ENCODE data around the gene CCR6. TPM values are rescaled to one million over a fixed set of nuclear protein-coding genes. Genes with fewer than 3 reads are reported as not detected.

Gene CCR6
- total and polyA plus RNA-seq, 2 of the 13 experiments (the other 11 are each of a cell fraction or from before 2014, with no cell fraction given): 4.5 to 8.7 TPM

- no peak for TF ChIP-seq PCBP1 (IDR thresholded peaks at IDR 0.05; ENCODE audit: borderline replicate concordance, low read depth, low read length)
- 0 out of 2 replicates have a peak, but pooled peaks have one; percentile 46 for TF ChIP-seq STAT5B (CRISPR knock-in tag; IDR thresholded peaks at IDR 0.05)
- peak; percentile 50; the same call in 1 of the 2 replicates for TF ChIP-seq SAP130 (CRISPR knock-in tag; IDR thresholded peaks at IDR 0.05; ENCODE audit: low read depth)
- peak; percentile 78; the same call in 1 of the 2 replicates for TF ChIP-seq KLF6 (CRISPR knock-in tag; IDR thresholded peaks at IDR 0.05)
- TF ChIP-seq ZNF124 (CRISPR knock-in tag; IDR thresholded peaks at IDR 0.05): peak; percentile 73; the same call in 1 of the 2 replicates
- TF ChIP-seq ZNF576 (CRISPR knock-in tag; IDR thresholded peaks at IDR 0.05): no peak
- peak; percentile 60; the same call in 1 of the 2 replicates for TF ChIP-seq ZNF788 (CRISPR knock-in tag; IDR thresholded peaks at IDR 0.05; ENCODE audit: borderline replicate concordance)
- TF ChIP-seq ZNF644 (CRISPR knock-in tag; IDR thresholded peaks at IDR 0.05; ENCODE audit: low read depth): no peak
- no peak for TF ChIP-seq XBP1 (CRISPR knock-in tag; IDR thresholded peaks at IDR 0.05)
- TF ChIP-seq ZNF746 (CRISPR knock-in tag; IDR thresholded peaks at IDR 0.05): 0 out of 2 replicates have a peak, but pooled peaks have one; percentile 10
- TF ChIP-seq DMAP1 (CRISPR knock-in tag; IDR thresholded peaks at IDR 0.05): no peak
- TF ChIP-seq ZNF782 (CRISPR knock-in tag; IDR thresholded peaks at IDR 0.05; ENCODE audit: borderline replicate concordance): no peak
- TF ChIP-seq FOXK1 (CRISPR knock-in tag; IDR thresholded peaks at IDR 0.05; ENCODE audit: borderline replicate concordance, low read depth): peak; percentile 55; the same call in 1 of the 2 replicates
- no peak for TF ChIP-seq LCORL (IDR thresholded peaks at IDR 0.05)
- peak; percentile 68 for TF ChIP-seq LCORL (CRISPR knock-in tag; IDR thresholded peaks at IDR 0.05)
- TF ChIP-seq SP2 (CRISPR knock-in tag; IDR thresholded peaks at IDR 0.05): no peak
- no peak; the same call in 1 of the 2 replicates for TF ChIP-seq ZNF33A (CRISPR knock-in tag; IDR thresholded peaks at IDR 0.05; ENCODE audit: borderline replicate concordance)
- no peak for TF ChIP-seq ZNF703 (CRISPR knock-in tag; IDR thresholded peaks at IDR 0.05; ENCODE audit: borderline replicate concordance)
- peak in 1 of 2 experiments; percentile 76; a peak in 2 of 4 replicates for TF ChIP-seq HMGXB4 (CRISPR knock-in tag; IDR thresholded peaks at IDR 0.05; ENCODE audit: borderline replicate concordance in 1 of 2, low read depth in 1 of 2)
- no peak for TF ChIP-seq PRDM4 (CRISPR knock-in tag; IDR thresholded peaks at IDR 0.05; ENCODE audit: borderline replicate concordance)
- TF ChIP-seq ZNF263 (CRISPR knock-in tag; IDR thresholded peaks at IDR 0.05): peak; percentile 38; the same call in 1 of the 2 replicates
- no peak for TF ChIP-seq NBN (conservative IDR thresholded peaks at IDR 0.05)
- TF ChIP-seq ZNF362 (CRISPR knock-in tag; IDR thresholded peaks at IDR 0.05; ENCODE audit: borderline replicate concordance): no peak
- no peak for TF ChIP-seq BRD4 (CRISPR knock-in tag; IDR thresholded peaks at IDR 0.05)
These were observed 19.0 kb downstream of the CCR6 start (continued) for GRCh38 chr6:167141667-167142432.

Measured in HepG2 (cell line).